Activated CD4-positive, CD25-positive, alpha-beta regulatory T cell treated with anti-CD3 and anti-CD28 coated beads, Interleukin-2, amount 50 U/mL, for 72 hours (primary cell): Measurements from ENCODE around the gene CRYZL1.
"Not testable (repeated sequence)": the region's sequence is repeated elsewhere in the genome, so short reads cannot be mapped to it uniquely, and the experiment has no call there.

Experiments
- DNase-seq: peaks from one replicate; pipeline ENCODE4 v3.0.0; 2021

CRYZL1 gene

GRCh38 chr21:33619726-33620125, 21.8 kb downstream of the CRYZL1 start:
- DNase-seq: no peak

- DNase-seq: no peak
These were observed 23.1 kb downstream of the CRYZL1 start for GRCh38 chr21:33618407-33618806.

GRCh38 chr21:33617565-33617964, 24.0 kb downstream of the CRYZL1 start:
- not testable (repeated sequence) for DNase-seq

- no peak for DNase-seq
These were observed 30.4 kb downstream of the CRYZL1 start for GRCh38 chr21:33611006-33611744.

GRCh38 chr21:33608559-33608958, 33.0 kb downstream of the CRYZL1 start:
- DNase-seq: no peak

- no peak for DNase-seq
These were observed 43.5 kb downstream of the CRYZL1 start for GRCh38 chr21:33598051-33598450.

GRCh38 chr21:33588485-33589335, 52.8 kb downstream of the CRYZL1 start, which contains the start of gene DONSON:
TSS of gene DONSON (minus strand) at chr21:33588684. CDS start at chr21:33588641, 43 bp downstream.
- DNase-seq: peak; percentile 96

GRCh38 chr21:33587792-33588484, 53.6 kb downstream of the CRYZL1 start:
- DNase-seq: no peak

- no peak for DNase-seq
These were observed 54.6 kb downstream of the CRYZL1 start for GRCh38 chr21:33586927-33587326.

GRCh38 chr21:33584455-33584854, 57.1 kb downstream of the CRYZL1 start:
- DNase-seq: no peak

- DNase-seq: no peak
These were observed 62.5 kb downstream of the CRYZL1 start for GRCh38 chr21:33578959-33579542.

- DNase-seq: no peak
These were observed 63.3 kb downstream of the CRYZL1 start for GRCh38 chr21:33578214-33578613.

- DNase-seq: not testable (repeated sequence)
These were observed 64.8 kb downstream of the CRYZL1 start for GRCh38 chr21:33576741-33577141.

- no peak for DNase-seq
These were observed 69.2 kb downstream of the CRYZL1 start for GRCh38 chr21:33572350-33572749.

- DNase-seq: no peak
These were observed 71.5 kb downstream of the CRYZL1 start for GRCh38 chr21:33569991-33570390.

GRCh38 chr21:33568448-33568847, 73.1 kb downstream of the CRYZL1 start:
- DNase-seq: no peak

GRCh38 chr21:33567914-33568313, 73.6 kb downstream of the CRYZL1 start:
- DNase-seq: no peak

GRCh38 chr21:33566514-33566913, 75.0 kb downstream of the CRYZL1 start:
- no peak for DNase-seq

- no peak for DNase-seq
These were observed 79.2 kb downstream of the CRYZL1 start for GRCh38 chr21:33562389-33562788.

GRCh38 chr21:33561373-33561772, 80.2 kb downstream of the CRYZL1 start:
- no peak for DNase-seq

GRCh38 chr21:33560965-33561364, 80.6 kb downstream of the CRYZL1 start:
- DNase-seq: no peak

GRCh38 chr21:33559813-33560212, 81.7 kb downstream of the CRYZL1 start:
- DNase-seq: no peak
